Measurements from ENCODE around the gene KCNIP3.

KCNIP3 gene

DNA sequence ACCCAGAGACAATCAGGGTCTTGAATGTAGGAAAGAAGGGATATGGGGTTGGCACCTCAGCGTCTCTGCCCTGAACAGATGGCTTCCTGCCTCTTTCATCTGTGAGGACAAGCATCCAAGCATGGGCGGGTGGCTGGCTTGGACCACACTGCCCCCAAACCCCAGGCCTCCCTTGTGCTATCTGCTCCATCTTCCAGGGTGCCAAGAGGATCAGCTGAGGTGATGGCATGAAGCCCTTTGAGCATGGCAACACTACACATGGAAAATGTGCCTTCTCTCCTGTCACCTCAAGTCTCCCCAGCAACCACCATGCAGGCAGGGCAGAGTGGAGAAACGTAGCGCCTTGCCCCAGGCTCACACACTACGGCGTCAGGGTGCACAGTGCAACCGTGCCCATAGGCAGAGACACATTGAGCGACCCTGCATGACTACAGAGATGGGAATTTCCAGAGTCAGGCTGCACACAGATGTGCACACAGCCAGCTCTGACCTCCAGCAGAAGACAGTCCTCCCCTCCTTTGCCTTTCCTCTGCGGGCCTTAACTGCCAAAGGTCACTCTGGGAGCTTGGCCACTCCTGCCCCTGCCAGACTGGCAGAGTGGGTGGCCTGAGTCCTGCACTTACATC, 1.5 kb downstream of the KCNIP3 start:
- no peak for DNase-seq (ENCODE audit: extremely low spot score)

DNA sequence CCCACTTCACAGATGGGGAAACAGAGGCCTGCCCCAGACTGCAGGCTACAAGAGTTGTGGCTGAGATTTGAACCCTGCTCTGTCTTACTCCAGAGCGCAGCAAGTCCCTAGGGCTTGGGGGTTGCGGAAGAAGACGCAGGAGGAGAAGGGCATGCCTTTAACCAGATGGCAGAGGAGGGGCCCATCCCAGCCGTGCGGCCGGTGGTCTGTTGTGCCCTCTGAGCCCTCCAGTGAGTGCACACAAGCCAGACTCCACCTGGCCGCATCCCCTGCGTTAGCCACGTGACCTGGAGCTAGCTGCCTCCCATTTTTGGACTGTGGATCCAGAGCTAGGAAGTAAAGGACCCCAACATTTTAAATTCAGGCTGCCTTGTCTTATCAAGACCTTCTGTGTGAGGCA, 2.8 kb downstream of the KCNIP3 start:
- DNase-seq (ENCODE audit: extremely low spot score), result no peak
- POLR2A ChIA-PET, result no interaction called here
- CTCF ChIA-PET, result no interaction called here
- TF ChIP-seq FOXK2 (IDR thresholded peaks at IDR 0.05), result no peak
- no peak for TF ChIP-seq SUZ12 (IDR thresholded peaks at IDR 0.05)
- TF ChIP-seq ELF4 (IDR thresholded peaks at IDR 0.05), result no peak
- no peak for TF ChIP-seq TARDBP (IDR thresholded peaks at IDR 0.05)
- no peak for TF ChIP-seq FOXA1 (IDR thresholded peaks at IDR 0.05)
- TF ChIP-seq ZNF384 (IDR thresholded peaks at IDR 0.05), result no peak
- no peak for TF ChIP-seq BHLHE40 (IDR thresholded peaks at IDR 0.05; ENCODE audit: borderline replicate concordance)
- no peak for TF ChIP-seq CTBP1 (IDR thresholded peaks at IDR 0.05; ENCODE audit: borderline replicate concordance)
- no peak for TF ChIP-seq SP1 (IDR thresholded peaks at IDR 0.05)
- no peak for TF ChIP-seq LEF1 (IDR thresholded peaks at IDR 0.05; ENCODE audit: borderline replicate concordance)
- no peak for TF ChIP-seq FOXM1 (IDR thresholded peaks at IDR 0.05; ENCODE audit: borderline replicate concordance)
- TF ChIP-seq HDGF (IDR thresholded peaks at IDR 0.05; ENCODE audit: borderline replicate concordance), result no peak
- no peak for TF ChIP-seq ARNT (IDR thresholded peaks at IDR 0.05)

More for the DNA sequence above, 1.5 kb downstream of the KCNIP3 start:
- ChIA-PET POLR2A (interaction anchor here (0.9 kb wide), 1 partner anchor 9 kb away, joined by 4 read pairs; no protein-coding TSS in a partner anchor), CTCF (no interaction called here)
- no peak for TF ChIP-seq FOXK2 (IDR thresholded peaks at IDR 0.05)
- TF ChIP-seq BHLHE40 (IDR thresholded peaks at IDR 0.05; ENCODE audit: borderline replicate concordance), result no peak
- TF ChIP-seq SP1 (IDR thresholded peaks at IDR 0.05), result no peak
- no peak for TF ChIP-seq CTBP1 (IDR thresholded peaks at IDR 0.05; ENCODE audit: borderline replicate concordance)

DNA sequence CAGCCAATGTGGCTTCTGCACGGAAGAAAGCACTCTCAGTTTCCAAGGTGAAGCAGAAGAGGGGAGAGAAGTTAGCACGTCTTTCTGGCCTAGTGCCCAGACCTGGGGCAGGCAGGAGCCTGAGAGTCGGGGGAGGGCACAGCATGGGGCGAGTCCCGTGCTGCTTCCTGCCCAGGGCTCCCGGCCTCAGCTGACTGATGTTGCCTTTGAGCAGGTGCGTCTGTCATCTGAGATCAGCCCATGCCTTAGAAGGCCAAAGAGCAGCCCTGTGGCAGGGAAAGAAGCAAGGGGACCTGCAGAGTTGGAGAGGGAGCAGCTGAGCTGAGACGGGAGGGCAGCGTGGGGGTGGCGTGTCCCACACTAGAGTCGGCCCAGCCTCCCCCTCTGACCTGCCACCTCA, 3.3 kb downstream of the KCNIP3 start:
- ChIA-PET CTCF (no interaction called here), POLR2A (no interaction called here)
- TF ChIP-seq HDGF (IDR thresholded peaks at IDR 0.05; ENCODE audit: borderline replicate concordance) (no peak), SUZ12 (IDR thresholded peaks at IDR 0.05) (no peak), FOXK2 (IDR thresholded peaks at IDR 0.05) (no peak), FOXM1 (IDR thresholded peaks at IDR 0.05; ENCODE audit: borderline replicate concordance) (no peak), LEF1 (IDR thresholded peaks at IDR 0.05; ENCODE audit: borderline replicate concordance) (no peak)
- TF ChIP-seq, protein P1, sequence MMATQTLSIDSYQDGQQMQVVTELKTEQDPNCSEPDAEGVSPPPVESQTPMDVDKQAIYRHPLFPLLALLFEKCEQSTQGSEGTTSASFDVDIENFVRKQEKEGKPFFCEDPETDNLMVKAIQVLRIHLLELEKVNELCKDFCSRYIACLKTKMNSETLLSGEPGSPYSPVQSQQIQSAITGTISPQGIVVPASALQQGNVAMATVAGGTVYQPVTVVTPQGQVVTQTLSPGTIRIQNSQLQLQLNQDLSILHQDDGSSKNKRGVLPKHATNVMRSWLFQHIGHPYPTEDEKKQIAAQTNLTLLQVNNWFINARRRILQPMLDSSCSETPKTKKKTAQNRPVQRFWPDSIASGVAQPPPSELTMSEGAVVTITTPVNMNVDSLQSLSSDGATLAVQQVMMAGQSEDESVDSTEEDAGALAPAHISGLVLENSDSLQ (IDR thresholded peaks at IDR 0.05), result no peak
- no peak for DNase-seq (ENCODE audit: extremely low spot score)

DNA sequence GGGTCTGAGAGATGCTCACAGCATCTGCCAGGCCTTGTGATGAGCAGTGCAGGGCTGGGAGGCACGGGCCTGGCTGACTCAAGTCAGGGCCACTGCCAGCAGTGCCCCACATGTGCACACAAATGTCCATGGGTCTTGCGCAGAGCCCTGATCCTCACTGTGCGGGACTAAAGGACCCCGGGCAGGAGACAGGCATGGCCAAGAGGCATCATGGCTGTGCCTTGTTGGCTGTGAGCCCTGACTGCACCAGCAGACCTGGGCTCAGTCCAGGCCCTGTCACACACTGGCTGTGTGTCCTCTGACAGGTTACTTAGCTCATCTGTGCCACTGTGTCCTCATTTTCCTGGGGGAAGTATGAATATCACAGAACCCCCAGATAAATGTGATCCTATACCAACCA, 4.0 kb downstream of the KCNIP3 start:
- CTCF ChIA-PET, result interaction anchor here (1.4 kb wide), 1 partner anchor 70 kb away, joined by 4 read pairs; no protein-coding TSS in a partner anchor
- no peak for DNase-seq (ENCODE audit: extremely low spot score)
- POLR2A ChIA-PET, result no interaction called here
- TF ChIP-seq SP1 (IDR thresholded peaks at IDR 0.05), result no peak

DNA sequence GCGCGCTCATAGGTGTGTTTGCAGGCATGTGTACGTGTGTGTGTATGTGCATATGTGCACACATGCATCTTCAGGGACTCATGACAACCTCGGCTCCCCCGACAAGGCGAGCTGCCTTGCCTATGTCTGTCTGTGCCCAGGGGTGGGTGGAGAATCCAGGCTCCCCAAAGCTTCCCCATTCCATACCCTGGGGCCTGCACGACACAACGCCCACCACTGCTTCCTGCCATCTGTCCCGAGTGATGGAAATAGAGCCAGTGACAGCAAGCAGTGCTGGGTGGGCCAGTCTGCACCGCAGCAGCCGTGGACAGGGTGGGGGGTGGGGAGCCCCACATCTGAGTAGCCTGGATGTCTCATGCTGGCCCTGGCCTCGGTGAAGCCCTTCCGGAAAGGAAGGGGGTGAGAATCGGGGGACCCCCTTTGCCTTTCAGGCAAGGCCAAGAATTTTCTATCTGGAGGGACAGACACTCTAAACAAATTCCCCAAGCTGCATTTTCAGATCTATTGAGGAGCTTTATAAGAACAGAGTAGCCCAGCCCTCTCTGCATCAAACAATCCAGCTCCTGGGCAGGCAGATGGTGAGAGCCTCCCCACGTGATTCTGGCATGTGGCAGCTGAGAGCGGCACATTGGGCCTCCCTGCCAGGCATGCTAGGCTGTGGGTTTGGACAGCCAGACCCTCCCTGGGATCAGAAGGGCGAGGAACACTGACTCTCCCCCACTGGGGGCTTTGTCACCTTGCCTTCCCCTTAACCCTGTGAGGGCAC, 4.9 kb downstream of the KCNIP3 start:
- DNase-seq (ENCODE audit: extremely low spot score), result no peak
- TF ChIP-seq SP1 (IDR thresholded peaks at IDR 0.05), result no peak
- TF ChIP-seq TARDBP (IDR thresholded peaks at IDR 0.05), result no peak
- TF ChIP-seq CTBP1 (IDR thresholded peaks at IDR 0.05; ENCODE audit: borderline replicate concordance), result no peak
- no peak for TF ChIP-seq SUZ12 (IDR thresholded peaks at IDR 0.05)
- POLR2A ChIA-PET, result no interaction called here
- CTCF ChIA-PET, result interaction anchor here (1.4 kb wide), 1 partner anchor 70 kb away, joined by 4 read pairs; no protein-coding TSS in a partner anchor

DNA sequence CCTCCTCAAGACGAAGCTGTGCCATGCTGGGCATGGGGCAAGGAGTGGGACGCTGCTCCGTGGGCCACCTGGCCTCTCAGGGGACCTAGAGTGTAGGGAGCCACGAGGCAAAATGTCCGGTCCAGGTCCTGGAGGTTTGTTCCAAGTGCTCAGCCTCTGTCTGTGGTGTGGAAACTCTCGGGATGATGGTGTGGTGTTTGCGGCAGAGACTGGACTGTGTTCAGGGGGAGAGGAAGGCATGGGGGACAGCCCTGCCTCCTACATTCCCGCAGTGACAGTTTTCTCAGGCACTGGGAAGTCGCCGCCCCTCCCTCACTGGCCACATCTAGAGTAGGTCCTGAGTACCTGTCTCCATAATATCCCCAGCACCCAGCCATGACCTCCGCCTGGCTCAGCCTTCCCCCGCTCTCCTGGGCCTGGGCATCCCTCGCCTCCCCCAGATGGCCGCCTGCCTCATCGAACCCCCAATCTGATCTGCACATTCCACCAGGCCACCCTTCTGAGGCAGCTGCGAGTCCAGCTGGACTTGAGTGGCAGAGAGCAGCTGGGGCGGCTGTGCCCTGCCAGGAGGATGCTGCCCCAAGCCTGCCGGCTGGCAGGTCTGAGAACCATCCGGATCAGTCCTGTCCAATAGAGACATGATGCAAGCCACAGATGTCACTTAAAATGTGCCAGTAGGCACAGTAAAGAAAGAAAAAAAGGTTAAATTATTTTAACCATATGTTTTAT, 6.2 kb downstream of the KCNIP3 start:
- ChIA-PET CTCF (no interaction called here), POLR2A (no interaction called here)
- TF ChIP-seq NFRKB (IDR thresholded peaks at IDR 0.05) (no peak), HDGF (IDR thresholded peaks at IDR 0.05; ENCODE audit: borderline replicate concordance) (no peak), BHLHE40 (IDR thresholded peaks at IDR 0.05; ENCODE audit: borderline replicate concordance) (no peak), SP1 (IDR thresholded peaks at IDR 0.05) (no peak), FOXM1 (IDR thresholded peaks at IDR 0.05; ENCODE audit: borderline replicate concordance) (no peak), L3MBTL2 (conservative IDR thresholded peaks at IDR 0.05) (no peak), CTBP1 (IDR thresholded peaks at IDR 0.05; ENCODE audit: borderline replicate concordance) (no peak), FOXA1 (IDR thresholded peaks at IDR 0.05) (no peak), SUZ12 (IDR thresholded peaks at IDR 0.05) (no peak), ZNF384 (IDR thresholded peaks at IDR 0.05) (no peak), ARNT (IDR thresholded peaks at IDR 0.05) (no peak), ELF4 (IDR thresholded peaks at IDR 0.05) (no peak), TARDBP (IDR thresholded peaks at IDR 0.05) (no peak), FOXK2 (IDR thresholded peaks at IDR 0.05) (no peak), LEF1 (IDR thresholded peaks at IDR 0.05; ENCODE audit: borderline replicate concordance) (no peak)
- TF ChIP-seq, protein P1 (IDR thresholded peaks at IDR 0.05), result no peak
- no peak for DNase-seq (ENCODE audit: extremely low spot score)
